Activated B cell treated with CpG ODN at 0.5 μM for 24 hours (primary cell): ENCODE measurements around the gene PNMT. TPM values are rescaled to one million over a fixed set of nuclear protein-coding genes. Genes with fewer than 3 reads are reported as not detected.

Source experiments
- ATAC-seq: fragments of 200-7000 bp; cut with Tn5 transposase; one replicate; pipeline ENCODE4 v1.10.0; 2021; ENCODE audit warnings: low read depth, mild to moderate bottlenecking, moderate library complexity
- CTCF ChIA-PET: fragments of 350-600 bp; sonication (Branson Sonifier 250); formaldehyde crosslinking; loops from one replicate; lab custom pipeline; 2021; ENCODE audit warnings: antibody characterized with exemption; lab: Charles Lee
- POLR2A ChIA-PET: fragments of 350-600 bp; sonication (Branson Sonifier 250); formaldehyde crosslinking; loops from one replicate; lab custom pipeline; 2021; ENCODE audit warnings: antibody characterized with exemption; lab: Charles Lee
- DNase-seq: peaks from one replicate; pipeline ENCODE4 v3.0.0; 2022
- H3K27ac Mint-ChIP-seq: one replicate; pipeline ENCODE4 v1.8.0; 2020; ENCODE audit warnings: mixed read lengths
- H3K27me3 Mint-ChIP-seq: one replicate; pipeline ENCODE4 v1.8.0; 2021; ENCODE audit warnings: mixed read lengths
- H3K36me3 Mint-ChIP-seq: one replicate; pipeline ENCODE4 v1.8.0; 2021; ENCODE audit warnings: low read depth, mixed read lengths
- H3K4me1 Mint-ChIP-seq: one replicate; pipeline ENCODE4 v1.8.0; 2021; ENCODE audit warnings: mixed read lengths
- H3K4me3 Mint-ChIP-seq: one replicate; pipeline ENCODE4 v1.8.0; 2020; ENCODE audit warnings: mild to moderate bottlenecking, mixed read lengths
- H3K9me3 Mint-ChIP-seq: one replicate; pipeline ENCODE4 v1.8.0; 2020; ENCODE audit warnings: mixed read lengths
- intact Hi-C: fragments of 100-400 bp; cut with micrococcal nuclease; formaldehyde crosslinking; loops from one replicate; pipeline ENCODE4 v1.15.1; 2024
- total RNA-seq: library from RNA; stranded (reverse); gene quantifications from 2 replicates; pipeline ENCODE4 v1.2.3, GENCODE V29; 2022
- TF ChIP-seq, protein P1 (sequence below): fragments of 200-600 bp; IDR thresholded peaks from one replicate; pipeline ENCODE4 v1.8.0; 2022; ENCODE audit warnings: antibody characterized with exemption, mild to moderate bottlenecking

PNMT gene
- total RNA-seq, 1 donor from 2014 or later: not detected

DNA sequence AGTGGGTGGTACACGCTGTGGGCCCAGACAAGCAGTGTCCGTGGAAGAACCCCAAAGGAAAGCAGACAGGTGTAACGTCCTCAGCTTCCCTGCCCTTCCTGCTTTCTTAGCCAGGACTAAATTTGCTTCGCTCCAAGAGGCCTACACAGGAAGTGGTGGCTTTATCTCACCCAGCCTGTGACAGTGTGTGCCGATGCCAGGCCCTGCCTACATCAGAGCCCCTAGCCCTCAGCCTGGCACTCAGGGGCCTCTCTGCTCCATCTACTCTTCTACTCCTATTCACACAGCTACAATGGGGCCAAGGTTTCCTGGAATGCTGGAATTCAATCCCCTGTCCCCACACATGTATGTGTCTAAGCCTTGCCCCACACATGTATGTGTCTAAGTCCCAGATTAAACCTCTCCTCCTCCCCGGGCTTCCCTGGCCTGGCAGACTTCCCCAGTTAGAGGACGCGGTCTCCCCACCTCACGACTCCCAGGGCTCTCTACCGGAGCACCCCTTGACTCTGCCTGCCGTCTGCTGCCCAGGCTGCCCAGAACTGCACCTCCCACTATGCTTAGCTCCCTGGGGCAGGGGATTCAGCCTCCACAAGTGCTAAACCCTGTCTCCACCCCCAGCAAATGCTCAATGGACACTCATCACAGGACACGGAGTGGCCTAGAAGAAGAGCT is 11.4 kb downstream of the PNMT start:
- H3K27ac Mint-ChIP-seq: peak overlapping the region; percentile 90
- H3K36me3 Mint-ChIP-seq: peaks cover 19% of the 10 kb centered on the region
- DNase-seq (no peak), ATAC-seq (peak; percentile 71)
- POLR2A ChIA-PET: interaction anchor here (0.8 to 2.2 kb wide), 9 partner anchors 9 to 539 kb away, joined by 3 to 22 read pairs (median 4); partner anchors contain the start of genes IKZF3, MIEN1, PGAP3 and PNMT
- H3K4me1 Mint-ChIP-seq: peaks cover 65% of the 10 kb centered on the region
- CTCF ChIA-PET: interaction anchor here (1.0 to 2.2 kb wide), 4 partner anchors 9 to 51 kb away, joined by 3 to 11 read pairs (median 6); partner anchors contain the start of genes MIEN1 and PNMT
- H3K4me3 Mint-ChIP-seq: peak overlapping the region; percentile 21
- intact Hi-C loops: no loop called here
- H3K9me3 Mint-ChIP-seq: no peaks in the 10 kb centered on the region
- TF ChIP-seq, protein P1, sequence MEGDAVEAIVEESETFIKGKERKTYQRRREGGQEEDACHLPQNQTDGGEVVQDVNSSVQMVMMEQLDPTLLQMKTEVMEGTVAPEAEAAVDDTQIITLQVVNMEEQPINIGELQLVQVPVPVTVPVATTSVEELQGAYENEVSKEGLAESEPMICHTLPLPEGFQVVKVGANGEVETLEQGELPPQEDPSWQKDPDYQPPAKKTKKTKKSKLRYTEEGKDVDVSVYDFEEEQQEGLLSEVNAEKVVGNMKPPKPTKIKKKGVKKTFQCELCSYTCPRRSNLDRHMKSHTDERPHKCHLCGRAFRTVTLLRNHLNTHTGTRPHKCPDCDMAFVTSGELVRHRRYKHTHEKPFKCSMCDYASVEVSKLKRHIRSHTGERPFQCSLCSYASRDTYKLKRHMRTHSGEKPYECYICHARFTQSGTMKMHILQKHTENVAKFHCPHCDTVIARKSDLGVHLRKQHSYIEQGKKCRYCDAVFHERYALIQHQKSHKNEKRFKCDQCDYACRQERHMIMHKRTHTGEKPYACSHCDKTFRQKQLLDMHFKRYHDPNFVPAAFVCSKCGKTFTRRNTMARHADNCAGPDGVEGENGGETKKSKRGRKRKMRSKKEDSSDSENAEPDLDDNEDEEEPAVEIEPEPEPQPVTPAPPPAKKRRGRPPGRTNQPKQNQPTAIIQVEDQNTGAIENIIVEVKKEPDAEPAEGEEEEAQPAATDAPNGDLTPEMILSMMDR: no peak
- no peaks in the 10 kb centered on the region for H3K27me3 Mint-ChIP-seq

DNA sequence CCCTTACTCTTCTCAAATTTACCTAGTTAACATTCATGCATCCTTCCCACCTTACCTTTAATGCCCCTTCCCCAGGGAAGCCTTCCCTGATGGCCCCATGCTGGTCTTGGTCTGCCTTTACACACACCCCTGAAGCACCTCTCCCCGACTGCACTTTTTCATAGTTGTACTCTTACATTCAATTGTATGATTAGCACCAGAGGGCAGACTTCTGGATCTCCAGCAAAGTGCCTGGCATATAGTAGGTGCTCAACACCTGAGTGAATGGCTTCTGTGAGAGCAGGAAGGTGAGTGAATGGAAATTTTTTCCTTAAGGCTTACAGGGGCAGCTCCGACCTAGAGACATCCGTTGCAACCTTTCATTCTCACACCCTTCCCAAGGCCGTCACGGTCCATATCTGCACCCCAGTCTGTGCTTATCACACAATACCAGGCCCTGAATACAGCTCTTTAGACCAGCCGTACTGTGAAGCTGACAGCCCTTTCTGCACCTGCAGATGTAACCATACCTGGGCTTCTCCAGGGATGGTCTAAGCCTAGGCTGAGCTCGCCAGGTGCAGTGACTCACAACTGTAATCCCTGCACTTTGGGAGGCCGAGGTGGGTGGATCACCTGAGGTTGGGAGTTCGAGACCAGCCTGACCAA is 15.2 kb downstream of the PNMT start:
- H3K36me3 Mint-ChIP-seq: peaks cover 34% of the 10 kb centered on the region
- H3K27me3 Mint-ChIP-seq: no peaks in the 10 kb centered on the region
- H3K4me3 Mint-ChIP-seq: no peak overlapping the region
- TF ChIP-seq, protein P1: no peak
- POLR2A ChIA-PET: interaction anchor here (0.6 kb wide), 1 partner anchor 91 kb away, joined by 3 read pairs; no protein-coding TSS in a partner anchor
- H3K27ac Mint-ChIP-seq: no peak overlapping the region
- intact Hi-C loops: no loop called here
- ATAC-seq (no peak), DNase-seq (no peak)
- H3K9me3 Mint-ChIP-seq: no peaks in the 10 kb centered on the region
- CTCF ChIA-PET: no interaction called here
- peaks cover 39% of the 10 kb centered on the region for H3K4me1 Mint-ChIP-seq

DNA sequence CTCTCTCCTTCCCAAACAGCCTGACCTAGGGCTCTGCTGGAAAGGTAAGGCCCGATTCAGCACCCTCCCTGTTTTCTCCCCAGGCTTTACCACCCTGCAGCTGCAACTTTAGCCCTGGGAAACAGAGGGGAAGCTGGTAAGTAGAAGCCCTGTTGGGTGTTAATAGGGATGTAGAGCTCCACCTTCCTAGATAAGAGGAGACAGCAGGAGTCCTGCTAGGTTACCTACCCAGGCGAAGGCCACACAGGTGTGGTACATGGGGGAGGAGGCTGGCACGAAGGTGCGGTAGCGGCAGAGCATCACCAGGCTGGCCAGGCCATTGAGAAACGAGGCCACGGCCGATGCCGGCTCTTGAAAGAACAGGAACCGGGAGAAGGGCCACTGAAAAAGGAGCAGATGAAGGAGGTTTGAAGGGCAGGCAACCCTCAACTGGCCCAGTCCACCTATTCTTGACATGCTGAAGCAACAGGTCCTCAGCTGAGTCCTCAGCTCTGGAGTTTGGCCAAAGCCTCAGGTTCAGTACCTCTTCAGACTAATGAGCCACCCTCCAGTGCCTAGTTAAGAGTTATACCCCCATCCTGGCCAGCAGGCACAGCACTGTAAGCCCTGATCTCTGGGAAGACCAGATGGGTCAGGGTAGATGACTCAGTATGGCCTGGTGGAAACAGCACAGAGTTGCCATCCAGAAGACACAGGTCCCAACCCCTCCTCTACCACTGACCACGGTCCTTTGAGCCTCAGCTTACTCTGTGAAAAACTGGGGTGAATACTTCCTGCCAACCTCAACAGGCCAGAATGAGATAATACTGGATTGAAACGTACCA is 16.3 kb downstream of the PNMT start:
- H3K4me1 Mint-ChIP-seq: peaks cover 34% of the 10 kb centered on the region
- H3K9me3 Mint-ChIP-seq: no peaks in the 10 kb centered on the region
- ChIA-PET CTCF (no interaction called here), POLR2A (interaction anchor here (0.6 to 1.1 kb wide), 3 partner anchors 15 to 84 kb away, joined by 3 to 8 read pairs (median 5); no protein-coding TSS in a partner anchor)
- H3K4me3 Mint-ChIP-seq: no peak overlapping the region
- H3K27me3 Mint-ChIP-seq: no peaks in the 10 kb centered on the region
- H3K36me3 Mint-ChIP-seq: peaks cover 34% of the 10 kb centered on the region
- H3K27ac Mint-ChIP-seq: no peak overlapping the region
- TF ChIP-seq, protein P1: no peak
- DNase-seq (no peak), ATAC-seq (no peak)
- intact Hi-C loops: loop anchor here (5.0 kb wide), 2 partner anchors 178 to 268 kb away; partner anchors contain the start of gene IKZF3

DNA sequence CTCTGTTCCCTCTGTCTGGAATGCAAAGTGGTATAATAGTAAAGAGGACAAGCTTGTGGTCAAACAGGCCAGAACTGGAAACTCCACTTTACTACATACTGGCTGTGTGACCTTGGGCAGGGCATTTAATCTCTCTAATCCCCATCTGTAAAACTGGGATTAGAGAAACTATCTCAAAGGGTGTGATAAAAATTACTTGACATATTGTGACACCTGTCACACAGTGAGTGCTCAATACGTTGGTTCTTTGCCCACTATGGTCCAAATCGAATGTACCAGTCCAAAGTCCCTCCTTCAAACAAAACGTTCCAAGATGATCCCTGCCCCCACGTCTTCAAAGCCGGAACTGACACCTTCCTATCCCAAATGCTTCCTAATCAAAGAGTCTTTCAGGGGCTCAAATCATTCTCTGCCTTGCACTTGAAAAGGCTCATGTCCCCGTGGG is 18.9 kb downstream of the PNMT start:
- Mint-ChIP-seq H3K36me3 (peaks cover 28% of the 10 kb centered on the region), H3K4me3 (peak overlapping the region; percentile 99), H3K4me1 (peaks cover 18% of the 10 kb centered on the region), H3K27ac (peak overlapping the region; percentile 97), H3K27me3 (no peaks in the 10 kb centered on the region), H3K9me3 (no peaks in the 10 kb centered on the region)
- TF ChIP-seq, protein P1: no peak
- DNase-seq (no peak), ATAC-seq (no peak)
- intact Hi-C loops: loop anchor here (1.0 to 5.0 kb wide), 4 partner anchors 43 to 265 kb away; partner anchors contain the start of genes IKZF3, MIEN1 and STARD3
- POLR2A ChIA-PET: interaction anchor here (0.6 to 2.9 kb wide), 10 partner anchors 7 to 240 kb away, joined by 3 to 25 read pairs (median 11); partner anchors contain the start of genes LRRC3C, MIEN1, ORMDL3 and PNMT
- CTCF ChIA-PET: interaction anchor here (0.9 kb wide), 1 partner anchor 15 kb away, joined by 3 read pairs; no protein-coding TSS in a partner anchor
